HG02840 (cell line): ENCODE data around the gene OR10G2.
"Not testable (repeated sequence)": the region's sequence is repeated elsewhere in the genome, so short reads cannot be mapped to it uniquely, and the experiment has no call there.

ENCODE experiments used
- ATAC-seq: cut with Tn5 transposase; IDR thresholded peaks from one replicate; pipeline ENCODE4 v1.9.1; 2021; ENCODE audit warnings: mild to moderate bottlenecking, moderate library complexity, moderate number of reproducible peaks; ENCODE audit not compliant: unreplicated experiment, low FRiP score

OR10G2 gene

GRCh38 chr14:21634840-21635239, at the start of gene OR10G2:
TSS of gene OR10G2 (minus strand) at chr14:21634940. CDS start at chr14:21634842, 98 bp downstream.
- ATAC-seq: no peak

- no peak for ATAC-seq
Measured at GRCh38 chr14:21680072-21680471, 45.3 kb upstream of the OR10G2 start.

GRCh38 chr14:21675566-21675965, 40.8 kb upstream of the OR10G2 start:
- no peak for ATAC-seq

DNA sequence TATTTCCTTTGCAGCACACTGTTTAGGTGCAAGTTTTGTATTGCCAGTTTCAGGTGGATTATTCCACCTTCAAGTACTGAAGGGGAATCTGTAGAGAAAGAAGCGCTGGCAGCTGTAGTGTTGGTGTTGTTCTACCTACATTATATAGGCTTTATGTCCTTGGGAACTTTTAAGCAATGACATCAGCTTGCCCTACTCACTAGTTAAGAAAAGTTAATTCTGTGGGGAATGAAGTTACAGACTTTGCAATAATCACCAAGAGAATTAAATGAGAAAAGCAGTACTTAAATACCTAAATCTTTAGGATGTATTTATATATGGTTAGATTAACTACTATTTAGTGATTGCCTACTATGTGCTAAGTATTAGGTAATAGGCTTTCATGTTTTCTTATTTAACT, 39.0 kb upstream of the OR10G2 start, which contains the start of gene OR4E1:
Gene OR4E1, minus strand, starts transcription at position 101 of the 400 bp plus-strand sequence. CDS start 2,883 bp downstream, outside the sequence.
- ATAC-seq: no peak

- no peak for ATAC-seq
Measured at GRCh38 chr14:21672116-21672515, 37.4 kb upstream of the OR10G2 start.

GRCh38 chr14:21671371-21671770, 36.6 kb upstream of the OR10G2 start:
- ATAC-seq: no peak

DNA sequence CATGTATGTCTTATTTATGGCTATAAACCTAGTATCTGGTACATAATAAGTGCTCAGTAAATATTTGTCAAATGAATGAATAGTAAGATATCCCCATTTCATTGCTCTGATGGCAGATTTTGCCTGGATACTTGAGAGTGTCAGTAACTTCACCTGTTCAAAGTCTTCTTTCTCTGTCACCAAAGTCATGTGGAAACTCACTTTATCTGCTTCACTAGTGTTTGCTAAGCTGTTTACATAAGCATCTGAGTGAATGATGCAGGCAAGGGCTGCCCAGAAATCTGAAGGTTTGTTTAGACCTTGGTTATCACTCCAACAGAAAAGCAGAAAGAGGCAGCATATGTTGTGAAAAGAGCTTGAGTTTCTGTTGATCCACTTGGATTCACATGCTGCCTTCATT, 34.5 kb upstream of the OR10G2 start:
- no peak for ATAC-seq

DNA sequence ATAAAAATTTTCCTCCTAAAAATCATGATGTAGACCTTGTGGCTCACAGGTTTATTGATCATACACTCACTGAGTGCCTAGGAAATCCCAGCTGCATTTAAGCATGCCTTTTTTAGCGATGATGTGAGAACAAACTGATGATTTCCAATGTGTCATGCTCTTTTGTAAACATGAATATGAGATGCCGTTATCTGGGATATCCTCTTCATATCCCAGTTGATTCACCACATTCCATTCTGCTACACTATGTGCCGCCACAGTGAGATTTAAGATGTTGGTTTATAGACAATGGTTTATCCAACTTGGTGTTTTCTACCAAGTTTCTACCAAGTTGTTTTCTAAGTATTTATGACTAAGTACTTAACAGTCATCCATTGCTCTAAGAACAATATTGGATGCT, 33.6 kb upstream of the OR10G2 start:
- no peak for ATAC-seq

DNA sequence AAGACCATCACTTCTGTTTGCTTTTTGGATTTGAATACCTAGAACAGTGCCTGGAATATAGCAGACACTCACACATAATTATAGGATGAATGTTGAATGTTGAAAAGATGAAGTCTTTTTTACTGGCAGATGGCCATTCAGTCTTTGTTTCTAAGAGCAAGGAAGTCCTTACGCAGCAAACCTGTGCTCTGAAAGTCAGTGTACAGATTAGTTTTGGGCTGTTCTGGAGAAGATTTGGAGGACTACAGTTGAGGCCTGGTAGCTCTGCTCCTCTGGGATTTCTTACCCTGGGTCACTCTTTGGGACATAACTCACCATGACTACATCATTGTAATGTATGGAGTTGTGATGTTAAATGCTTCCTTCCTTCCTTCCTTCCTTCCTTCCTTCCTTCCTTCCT, 22.2 kb upstream of the OR10G2 start:
- ATAC-seq: no peak

DNA sequence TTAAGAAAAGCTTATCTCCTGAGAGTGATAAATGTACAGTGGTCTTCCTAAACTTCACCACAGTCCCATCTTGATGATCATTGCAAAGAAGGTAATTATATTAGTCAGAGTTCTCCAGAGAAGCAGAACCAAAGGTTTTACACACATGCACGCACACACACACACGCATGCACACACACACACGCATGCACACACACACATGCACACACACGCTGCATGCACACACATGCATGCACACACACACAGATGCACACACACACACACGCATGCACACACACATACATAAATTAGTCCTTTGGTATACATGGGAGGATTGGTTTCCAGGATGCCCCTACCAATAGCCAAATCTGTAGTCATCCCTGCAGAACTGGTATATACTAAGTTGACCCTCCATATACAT, 19.5 kb upstream of the OR10G2 start:
- ATAC-seq: no peak

- no peak for ATAC-seq
Measured at GRCh38 chr14:21653331-21653885, 18.7 kb upstream of the OR10G2 start, which contains the start of gene OR4E2. TSS of gene OR4E2 (plus strand) at chr14:21653835. CDS start at chr14:21665083, 11,248 bp downstream.

GRCh38 chr14:21652209-21652808, 17.6 kb upstream of the OR10G2 start:
- no peak for ATAC-seq

GRCh38 chr14:21647380-21647779, 12.6 kb upstream of the OR10G2 start:
- no peak for ATAC-seq

DNA sequence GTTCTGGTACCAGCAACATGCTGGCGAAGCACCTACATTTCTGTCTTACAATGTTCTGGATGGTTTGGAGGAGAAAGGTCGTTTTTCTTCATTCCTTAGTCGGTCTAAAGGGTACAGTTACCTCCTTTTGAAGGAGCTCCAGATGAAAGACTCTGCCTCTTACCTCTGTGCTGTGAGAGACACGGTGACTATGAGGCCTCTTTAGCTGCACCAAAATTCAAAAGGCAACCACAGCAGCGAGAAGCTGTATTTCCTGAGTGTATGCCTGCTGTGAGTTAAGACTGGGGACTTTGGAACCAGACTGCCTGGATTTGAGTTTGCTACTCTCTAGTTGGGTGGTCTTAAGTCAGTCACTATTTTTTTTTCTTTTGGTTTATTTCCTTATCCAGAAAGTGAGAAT, 8.7 kb upstream of the OR10G2 start:
- no peak for ATAC-seq

DNA sequence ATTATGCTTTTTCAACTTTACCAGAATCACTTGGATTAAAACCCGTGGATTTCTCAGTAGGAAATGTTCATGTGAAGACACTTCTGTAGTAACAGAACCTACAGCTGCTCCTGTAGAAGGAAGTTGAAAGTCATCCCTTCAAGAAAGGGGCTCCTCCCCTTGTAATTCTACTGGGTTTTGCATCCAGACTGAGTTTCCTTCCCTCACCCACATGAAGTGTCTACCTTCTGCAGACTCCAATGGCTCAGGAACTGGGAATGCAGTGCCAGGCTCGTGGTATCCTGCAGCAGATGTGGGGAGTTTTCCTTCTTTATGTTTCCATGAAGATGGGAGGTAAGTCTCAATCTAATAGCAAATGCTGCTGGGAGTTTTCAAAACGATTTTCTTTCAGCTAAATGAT, 7.9 kb upstream of the OR10G2 start:
- ATAC-seq: no peak

GRCh38 chr14:21631084-21631483, 3.7 kb downstream of the OR10G2 start:
- ATAC-seq: no peak

DNA sequence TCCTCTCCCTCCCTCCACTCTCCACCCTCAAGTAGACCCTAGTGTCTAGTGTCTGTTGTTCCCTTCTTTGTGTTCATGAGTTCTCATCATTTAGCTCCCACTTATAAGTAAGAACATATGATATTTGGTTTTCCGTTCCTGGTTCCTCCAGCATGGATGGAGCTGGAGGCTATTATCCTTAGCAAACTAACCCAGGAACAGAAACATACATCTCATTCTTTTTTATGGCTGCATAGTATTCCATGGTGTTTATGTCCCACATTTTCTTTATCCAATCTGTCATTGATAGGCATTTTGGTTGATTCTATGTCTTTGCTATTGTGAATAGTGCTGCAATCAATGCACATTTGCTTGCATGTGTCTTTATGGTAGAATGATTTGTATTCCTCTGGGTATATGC, 4.2 kb downstream of the OR10G2 start:
- ATAC-seq: not testable (repeated sequence)

- ATAC-seq: no peak
Measured at GRCh38 chr14:21626491-21627230, 8.1 kb downstream of the OR10G2 start.

DNA sequence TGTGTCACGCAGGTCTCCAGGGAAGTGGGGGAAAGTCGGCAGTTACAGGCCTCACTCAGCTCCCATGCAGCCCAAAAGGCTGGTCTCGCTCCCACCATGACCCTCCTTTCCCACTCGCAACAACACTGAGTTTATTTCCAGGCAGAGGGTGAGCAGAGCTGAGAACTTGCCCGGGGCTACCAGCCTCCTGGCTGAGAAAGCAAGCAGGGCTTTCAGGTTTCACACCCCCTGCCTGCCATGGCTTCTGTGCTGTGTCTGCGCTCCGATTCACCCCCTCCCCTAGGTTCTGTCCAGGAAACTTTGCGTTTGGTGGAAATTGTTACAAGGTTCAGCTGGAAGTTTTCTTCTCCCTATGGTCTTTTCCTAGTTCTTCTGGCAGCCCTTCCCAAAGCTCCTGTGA, 17.1 kb downstream of the OR10G2 start:
- ATAC-seq: no peak

GRCh38 chr14:21614240-21614639, 20.5 kb downstream of the OR10G2 start:
- no peak for ATAC-seq

DNA sequence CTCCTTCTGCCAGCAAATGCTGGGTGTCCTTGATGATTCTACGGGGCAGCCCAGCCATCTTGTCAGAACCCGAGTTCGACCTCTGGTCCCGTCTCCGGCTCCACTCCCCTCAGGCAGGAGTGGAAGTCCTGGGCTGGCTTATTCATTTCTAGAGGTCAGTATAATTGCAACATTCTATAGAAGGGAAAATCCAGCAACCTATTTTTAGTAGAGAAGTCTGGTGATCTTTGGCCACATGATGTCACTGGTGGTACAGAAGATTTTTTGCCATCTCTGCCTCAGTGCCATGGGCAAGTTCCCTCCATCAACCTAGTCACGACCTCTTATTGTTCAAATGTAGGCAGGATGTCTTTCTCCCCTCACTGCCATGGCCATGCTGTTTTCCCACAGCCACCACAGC, 22.4 kb downstream of the OR10G2 start:
- ATAC-seq: no peak

DNA sequence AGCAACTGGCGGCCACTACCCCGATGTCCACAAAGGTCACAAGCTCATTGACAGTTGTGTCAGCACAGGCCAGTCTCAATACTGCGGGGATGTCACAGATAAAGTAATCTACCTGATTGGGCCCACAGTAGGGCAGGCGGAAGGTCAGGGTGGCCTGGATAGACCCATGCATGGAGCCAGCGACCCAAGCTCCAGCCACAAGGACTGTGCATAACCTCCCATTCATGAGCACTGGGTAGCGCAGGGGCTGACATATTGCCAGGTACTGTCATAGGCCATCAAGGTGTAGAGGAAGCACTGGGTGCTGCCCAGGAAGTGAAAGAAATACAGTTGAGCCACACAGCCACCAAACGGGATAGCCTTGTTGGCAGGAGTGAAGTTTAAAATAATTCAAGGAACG, 32.6 kb downstream of the OR10G2 start:
- not testable (repeated sequence) for ATAC-seq
